Adrenal gland (tissue), 5 donors: ENCODE measurements around the gene TMEM45B.

Experiments
- CTCF ChIP-seq, 6 experiments: fragments of 450-650 bp in 4 of 6; fragments of 200-600 bp in 2 of 6; sonication (generic) in 1 of 6; IDR thresholded peaks; 1 replicate in 5 of 6; 2 replicates in 1 of 6; pipeline versions ENCODE4 v1.5.1 to v1.8.0; 2016 to 2021; ENCODE audit warnings: antibody characterized with exemption in 6 of 6, mild to moderate bottlenecking in 2 of 6, moderate library complexity in 1 of 6
- POLR2A ChIP-seq, 2 donors: fragments of 450-650 bp; IDR thresholded peaks; one replicate each; pipeline ENCODE4 v1.6.1; 2017; ENCODE audit warnings: antibody characterized with exemption in 2 of 2, mild to moderate bottlenecking in 2 of 2, moderate library complexity in 1 of 2
- donor health status: DM: no; HTN: no; CAD: no.

- TF ChIP-seq CTCF (IDR thresholded peaks at IDR 0.05) (no peak), POLR2A (IDR thresholded peaks at IDR 0.05) (no peak)
Measured at GRCh38 chr11:129779342-129779741, 36.3 kb upstream of the TMEM45B start.
